GM12801 (cell line): ENCODE results near the gene RALGPS1.

Experiments
- TF ChIP-seq, protein P1 (sequence below): IDR thresholded peaks from one replicate; pipeline ENCODE4 v1.5.1; 2011; ENCODE audit warnings: control low read depth; ENCODE audit not compliant: insufficient read length; ENCODE audit errors: extremely low read depth

The RALGPS1 gene

DNA sequence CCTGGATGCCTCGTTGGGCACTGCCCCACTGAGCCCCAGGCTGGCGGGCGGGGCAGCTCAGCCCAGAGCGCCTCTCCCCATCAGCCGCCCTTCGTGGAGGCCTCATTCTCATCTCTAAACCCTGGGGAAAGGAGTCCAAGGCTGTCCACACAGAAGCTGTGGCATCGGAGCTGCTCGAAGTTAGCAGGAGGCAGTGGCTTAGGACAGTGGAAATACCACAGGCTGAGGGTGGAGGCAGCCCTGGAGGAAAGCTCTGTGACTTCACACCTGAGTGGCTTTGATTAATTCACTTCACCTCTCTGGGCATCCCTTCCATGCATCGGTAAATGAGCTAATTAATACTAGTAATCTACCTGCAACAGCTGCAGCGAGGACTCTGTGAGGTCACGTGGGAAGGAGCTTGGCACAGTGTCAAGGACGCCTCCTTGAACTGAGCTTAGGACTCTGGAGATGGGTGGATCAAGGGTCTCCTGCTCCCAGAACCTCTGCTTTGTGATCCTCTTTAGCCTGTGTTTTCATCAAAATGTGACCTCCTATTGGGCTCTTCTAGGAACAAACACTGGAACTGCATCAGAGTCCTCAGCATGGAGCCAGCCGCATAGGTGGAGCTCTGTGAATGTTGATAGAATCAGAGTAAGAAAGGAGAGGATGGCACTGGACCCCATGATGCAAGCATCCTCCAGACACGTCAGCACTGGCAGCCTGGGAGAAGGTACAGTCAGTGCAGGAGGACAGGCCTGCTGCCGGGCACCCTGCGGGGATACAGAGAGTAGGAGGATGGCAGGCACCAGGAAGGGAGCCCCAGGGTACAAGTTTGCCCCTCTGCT is 208.7 kb downstream of the RALGPS1 start:
- TF ChIP-seq, protein P1, sequence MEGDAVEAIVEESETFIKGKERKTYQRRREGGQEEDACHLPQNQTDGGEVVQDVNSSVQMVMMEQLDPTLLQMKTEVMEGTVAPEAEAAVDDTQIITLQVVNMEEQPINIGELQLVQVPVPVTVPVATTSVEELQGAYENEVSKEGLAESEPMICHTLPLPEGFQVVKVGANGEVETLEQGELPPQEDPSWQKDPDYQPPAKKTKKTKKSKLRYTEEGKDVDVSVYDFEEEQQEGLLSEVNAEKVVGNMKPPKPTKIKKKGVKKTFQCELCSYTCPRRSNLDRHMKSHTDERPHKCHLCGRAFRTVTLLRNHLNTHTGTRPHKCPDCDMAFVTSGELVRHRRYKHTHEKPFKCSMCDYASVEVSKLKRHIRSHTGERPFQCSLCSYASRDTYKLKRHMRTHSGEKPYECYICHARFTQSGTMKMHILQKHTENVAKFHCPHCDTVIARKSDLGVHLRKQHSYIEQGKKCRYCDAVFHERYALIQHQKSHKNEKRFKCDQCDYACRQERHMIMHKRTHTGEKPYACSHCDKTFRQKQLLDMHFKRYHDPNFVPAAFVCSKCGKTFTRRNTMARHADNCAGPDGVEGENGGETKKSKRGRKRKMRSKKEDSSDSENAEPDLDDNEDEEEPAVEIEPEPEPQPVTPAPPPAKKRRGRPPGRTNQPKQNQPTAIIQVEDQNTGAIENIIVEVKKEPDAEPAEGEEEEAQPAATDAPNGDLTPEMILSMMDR: no peak

DNA sequence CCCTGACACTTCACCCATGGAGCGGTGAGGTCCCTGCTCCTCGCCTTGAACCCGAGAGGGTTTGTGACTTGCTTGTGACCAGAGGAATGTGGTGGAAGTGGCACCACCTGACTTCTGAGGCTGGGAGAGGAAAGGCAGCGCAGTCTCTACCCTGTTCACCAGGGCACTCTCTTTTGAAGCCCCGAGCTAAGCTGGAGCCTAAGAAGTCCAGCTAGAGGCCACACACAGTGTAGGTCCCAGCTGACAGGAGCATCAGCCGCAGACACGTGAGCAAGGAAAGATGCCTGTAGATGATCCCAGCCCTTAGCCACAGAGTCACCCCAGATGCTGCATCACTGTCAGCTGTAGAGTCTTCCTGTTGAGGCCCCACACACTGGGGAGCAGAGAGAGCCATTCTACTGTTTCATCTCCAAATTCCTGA is 209.5 kb downstream of the RALGPS1 start:
- TF ChIP-seq, protein P1: no peak

DNA sequence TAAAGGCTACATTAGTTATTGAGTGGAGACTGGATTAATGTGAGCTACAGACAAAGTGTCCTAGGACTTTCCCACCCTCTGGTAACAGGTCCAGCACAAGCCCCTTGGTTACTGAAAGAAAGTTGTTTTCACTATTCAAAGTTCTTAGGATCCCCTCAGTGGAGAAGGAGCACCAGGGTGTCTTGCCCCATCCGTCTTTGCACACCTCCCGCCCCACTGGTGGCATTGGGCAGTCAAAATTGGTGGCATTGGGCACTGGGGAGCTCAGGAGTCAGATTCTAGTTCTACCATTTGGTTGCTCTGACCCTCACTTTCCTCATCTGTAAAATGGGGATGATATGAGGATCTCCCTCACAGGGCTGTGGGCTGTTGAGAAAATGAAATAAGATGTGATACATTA is 210.2 kb downstream of the RALGPS1 start:
- TF ChIP-seq, protein P1: no peak

DNA sequence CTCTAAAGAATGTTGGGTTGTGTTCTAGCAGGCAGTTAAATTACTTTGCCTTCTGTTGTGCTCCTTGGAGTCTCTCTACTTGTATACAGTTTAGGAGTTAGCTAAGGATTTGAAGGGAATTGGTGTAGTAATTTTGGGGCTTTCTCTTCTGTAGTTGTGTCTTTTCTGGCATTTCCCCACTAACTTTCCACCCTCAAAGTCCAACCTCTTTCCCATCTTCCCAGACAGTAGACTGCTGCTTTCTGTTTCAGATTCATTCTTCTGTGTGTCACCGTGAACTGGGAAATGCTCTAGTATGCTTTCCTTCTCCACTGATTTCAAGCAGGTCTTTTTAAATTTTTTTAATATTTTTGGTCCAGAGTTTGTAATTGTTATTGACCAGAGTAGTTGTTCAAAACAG is 212.4 kb downstream of the RALGPS1 start:
- TF ChIP-seq, protein P1: no peak

DNA sequence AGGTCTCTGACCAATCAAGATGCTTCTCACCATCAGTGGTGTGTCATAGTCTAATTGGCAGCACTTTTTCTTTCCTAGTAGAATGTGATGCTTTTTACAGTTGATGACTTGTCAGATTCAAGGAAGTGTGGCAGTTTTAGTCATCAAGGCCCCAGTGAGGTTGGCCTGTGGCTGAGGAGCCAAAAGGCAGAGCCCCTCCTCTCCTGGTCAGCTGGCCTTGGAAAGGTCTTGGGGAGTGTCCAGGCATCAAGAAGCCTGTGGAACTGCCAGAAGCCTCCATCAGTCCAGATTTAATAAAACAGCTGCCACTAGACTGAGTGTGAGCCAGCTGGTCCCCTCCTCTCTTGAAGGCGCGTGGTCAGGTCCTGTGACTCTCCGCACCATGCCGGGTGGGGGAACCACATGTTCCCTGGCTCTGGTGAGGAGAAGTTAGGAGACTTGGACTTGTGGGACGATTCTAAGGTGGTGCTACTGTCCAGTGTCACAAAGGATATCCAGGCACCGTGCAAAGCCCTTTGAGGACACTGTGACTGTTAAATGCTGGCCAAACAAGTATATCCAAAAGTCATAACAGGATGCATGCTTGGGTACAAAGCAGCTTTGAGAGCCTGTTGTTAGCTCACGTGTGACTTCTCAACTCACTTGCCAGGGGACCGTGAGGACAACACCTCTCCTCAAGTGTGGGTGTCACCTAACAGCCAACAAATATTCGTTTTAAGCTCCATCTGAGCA is 213.9 kb downstream of the RALGPS1 start:
- TF ChIP-seq, protein P1: no peak

DNA sequence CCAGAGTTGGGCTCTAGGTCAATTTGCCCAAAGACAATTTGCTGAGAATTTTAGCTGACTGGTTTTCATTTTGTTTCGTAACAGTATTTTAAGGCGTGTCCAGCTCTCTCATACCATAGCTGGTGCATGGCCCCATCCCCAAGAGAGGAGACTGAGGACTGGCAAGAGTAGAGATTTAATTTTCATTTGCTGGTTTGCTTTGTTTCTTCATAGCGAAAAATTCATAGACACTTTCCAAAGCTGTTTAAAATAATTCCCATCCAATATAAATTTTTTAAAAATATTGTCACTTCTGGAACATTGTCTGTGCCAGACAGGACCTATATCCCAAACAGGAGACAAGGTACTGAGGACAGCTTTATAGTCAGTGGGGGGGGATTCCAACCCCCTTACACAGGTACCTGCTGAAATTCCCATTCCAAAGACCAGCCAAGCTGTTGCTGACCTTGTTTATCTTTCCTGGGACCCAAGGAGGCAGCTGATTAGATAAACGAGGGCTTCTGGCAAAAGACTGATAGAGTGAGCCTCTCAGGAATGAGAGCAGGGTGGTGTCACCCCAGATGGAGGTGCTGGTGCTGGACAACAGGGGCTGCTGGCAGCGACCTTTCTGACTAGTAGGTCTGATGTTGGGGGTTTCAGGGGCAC is 214.6 kb downstream of the RALGPS1 start:
- TF ChIP-seq, protein P1: no peak

DNA sequence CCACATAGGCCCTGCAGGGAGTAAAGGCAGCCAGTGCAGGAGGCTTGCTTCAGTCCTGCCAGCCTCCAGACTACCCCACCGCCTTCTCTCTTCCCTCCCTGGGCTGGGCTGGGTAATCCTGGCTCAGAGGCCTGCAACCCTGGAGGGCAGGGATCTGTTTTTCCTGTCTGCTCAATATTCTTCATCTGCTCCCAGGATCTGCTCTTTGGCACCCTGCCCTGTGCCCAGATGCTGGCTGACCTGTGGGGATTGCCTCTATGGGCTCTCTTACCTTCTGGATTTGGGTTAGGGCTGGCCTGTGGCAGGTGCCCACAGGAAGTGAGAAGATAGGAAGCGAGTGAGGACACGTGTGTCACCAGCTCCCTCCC is 215.1 kb downstream of the RALGPS1 start:
- TF ChIP-seq, protein P1: no peak
